Retina (tissue), 1 donor: ENCODE data around the gene HIPK2.

Experiments used
- DNase-seq: peaks from one replicate; pipeline ENCODE4 v3.0.0-alpha.2; 2016

Gene HIPK2

GRCh38 chr7:139646566-139646965 is 131.2 kb downstream of the HIPK2 start:
- peak; percentile 8 for DNase-seq

- DNase-seq = peak; percentile 79
Observed at GRCh38 chr7:139645572-139646523, 131.9 kb downstream of the HIPK2 start.

GRCh38 chr7:139643951-139644585 is 133.7 kb downstream of the HIPK2 start:
- no peak for DNase-seq

- DNase-seq = no peak
Observed at GRCh38 chr7:139642283-139642682, 135.5 kb downstream of the HIPK2 start.

- DNase-seq = no peak
Observed at GRCh38 chr7:139641337-139641992, 136.3 kb downstream of the HIPK2 start.

GRCh38 chr7:139640681-139641080 is 137.1 kb downstream of the HIPK2 start:
- DNase-seq = no peak

GRCh38 chr7:139639563-139639962 is 138.2 kb downstream of the HIPK2 start:
- DNase-seq = no peak

- peak; percentile 59 for DNase-seq
Observed at GRCh38 chr7:139635526-139636302, 142.1 kb downstream of the HIPK2 start.

- DNase-seq = no peak
Observed at GRCh38 chr7:139634087-139634486, 143.7 kb downstream of the HIPK2 start.

- no peak for DNase-seq
Observed at GRCh38 chr7:139631520-139632031, 146.2 kb downstream of the HIPK2 start.

- no peak for DNase-seq
Observed at GRCh38 chr7:139630643-139631519, 146.9 kb downstream of the HIPK2 start.

GRCh38 chr7:139629392-139630082 is 148.3 kb downstream of the HIPK2 start:
- no peak for DNase-seq

GRCh38 chr7:139627831-139628230 is 150.0 kb downstream of the HIPK2 start:
- no peak for DNase-seq

GRCh38 chr7:139626817-139627216 is 151.0 kb downstream of the HIPK2 start:
- DNase-seq = no peak

GRCh38 chr7:139623518-139623917 is 154.3 kb downstream of the HIPK2 start:
- no peak for DNase-seq

- no peak for DNase-seq
Observed at GRCh38 chr7:139620676-139621344, 157.0 kb downstream of the HIPK2 start.

GRCh38 chr7:139619367-139619657 is 158.5 kb downstream of the HIPK2 start:
- DNase-seq = no peak

- peak; percentile 16 for DNase-seq
Observed at GRCh38 chr7:139618482-139619366, 159.1 kb downstream of the HIPK2 start.

- DNase-seq = no peak
Observed at GRCh38 chr7:139617074-139617473, 160.7 kb downstream of the HIPK2 start.
